Retinal pigment epithelial cell (primary cell): ENCODE results near the gene TMEM164.

Experiments
- DNase-seq: peaks from one replicate; pipeline ENCODE4 v3.0.0-alpha.2; 2010; ENCODE audit warnings: low read depth
- H3K4me3 ChIP-seq: 2 replicates; pipeline ENCODE4 v1.5.1; 2011; ENCODE audit warnings: mild to moderate bottlenecking, low read length, control low read depth, moderate library complexity
- CTCF ChIP-seq: conservative IDR thresholded peaks from 2 replicates; pipeline ENCODE4 v1.5.1; 2011; ENCODE audit warnings: low read depth, low read length, control low read depth, inconsistent platforms

The TMEM164 gene

DNA sequence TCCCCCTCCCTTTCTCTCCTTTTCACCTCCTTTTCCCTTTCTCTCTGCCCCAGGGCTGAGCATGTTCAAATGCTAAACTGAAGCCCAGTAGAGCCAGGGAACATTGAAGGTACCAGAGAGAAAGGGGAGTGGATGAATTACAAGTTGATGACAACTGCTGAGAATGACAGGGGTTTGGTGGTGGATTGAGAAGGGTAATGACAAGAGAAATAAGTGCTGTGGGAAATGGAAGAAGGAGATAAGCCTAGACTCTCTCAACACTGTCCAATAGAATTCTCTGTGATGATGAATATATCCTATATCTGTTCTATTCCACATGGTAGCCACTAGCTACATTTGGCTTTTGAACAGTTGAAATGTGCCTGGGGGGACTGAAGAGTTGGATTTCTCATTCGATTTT is 154.5 kb downstream of the TMEM164 start:
- no peak overlapping the region for H3K4me3 ChIP-seq
- no peak for DNase-seq
- TF ChIP-seq CTCF: no peak

DNA sequence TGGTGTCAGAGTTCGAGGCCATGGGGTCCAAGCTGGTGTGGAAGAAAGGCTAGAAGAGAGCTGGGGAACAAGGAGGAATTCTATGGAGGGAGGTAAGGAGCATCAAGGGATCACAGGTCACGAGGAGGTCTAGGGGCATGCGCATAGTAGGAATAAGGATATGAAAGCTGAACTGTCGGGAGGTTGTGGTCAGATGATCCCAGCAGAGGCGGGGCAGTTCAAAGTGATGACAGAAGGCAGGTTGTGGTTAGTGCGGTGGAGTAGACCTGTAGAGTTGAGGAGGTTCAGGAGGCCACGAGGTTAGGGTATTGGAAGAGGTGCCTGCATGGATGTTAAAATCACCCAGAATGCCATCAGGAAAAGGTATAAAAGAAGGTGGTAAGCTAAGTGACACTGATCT is 156.3 kb downstream of the TMEM164 start:
- H3K4me3 ChIP-seq: no peak overlapping the region
- no peak for TF ChIP-seq CTCF
- DNase-seq: no peak

DNA sequence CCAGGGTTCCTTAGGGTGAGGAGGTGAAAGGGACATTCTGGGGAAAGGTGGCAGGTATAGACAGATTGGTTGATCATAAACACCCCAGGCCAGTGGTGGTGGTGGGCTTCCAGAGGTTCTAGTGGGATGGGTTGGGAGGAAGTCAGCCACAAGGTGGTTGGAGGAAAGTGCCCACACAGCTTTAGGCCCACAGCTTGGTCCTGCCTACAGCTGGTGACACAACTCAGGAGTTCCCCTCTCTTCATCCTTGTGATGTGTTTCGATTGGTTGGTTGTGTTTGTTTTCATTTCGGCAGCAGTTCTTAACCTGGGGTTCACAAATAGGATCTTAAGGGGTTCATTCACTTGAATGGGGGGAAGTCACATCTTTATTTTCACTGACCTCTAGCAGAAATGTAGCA is 157.0 kb downstream of the TMEM164 start:
- no peak overlapping the region for H3K4me3 ChIP-seq
- no peak for TF ChIP-seq CTCF
- no peak for DNase-seq

DNA sequence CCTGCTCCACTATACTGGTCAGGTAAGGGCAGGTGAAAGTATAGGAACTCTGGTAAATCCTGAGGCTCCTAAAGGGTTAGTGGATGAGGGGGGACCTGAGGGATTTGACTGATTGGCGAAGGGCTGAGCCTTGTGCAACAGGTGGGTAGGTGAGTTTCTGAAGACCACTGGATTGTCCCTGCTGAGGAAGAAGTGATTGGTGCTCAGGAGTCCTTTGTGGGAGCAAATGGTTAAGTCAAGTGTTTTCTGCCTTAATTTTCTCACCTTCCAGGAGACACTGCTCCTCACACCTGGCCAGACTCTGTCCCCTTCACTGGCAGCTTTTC is 158.4 kb downstream of the TMEM164 start:
- H3K4me3 ChIP-seq: no peak overlapping the region
- no peak for TF ChIP-seq CTCF

GRCh38 chrX:110162131-110162530 is 159.2 kb downstream of the TMEM164 start:
- H3K4me3 ChIP-seq: no peak overlapping the region
- DNase-seq: no peak
- TF ChIP-seq CTCF: no peak

More for the DNA sequence above, 158.4 kb downstream of the TMEM164 start:
- no peak for DNase-seq

- no peak for DNase-seq
- no peak for TF ChIP-seq CTCF
Observed at GRCh38 chrX:110162867-110163266, 160.0 kb downstream of the TMEM164 start.

DNA sequence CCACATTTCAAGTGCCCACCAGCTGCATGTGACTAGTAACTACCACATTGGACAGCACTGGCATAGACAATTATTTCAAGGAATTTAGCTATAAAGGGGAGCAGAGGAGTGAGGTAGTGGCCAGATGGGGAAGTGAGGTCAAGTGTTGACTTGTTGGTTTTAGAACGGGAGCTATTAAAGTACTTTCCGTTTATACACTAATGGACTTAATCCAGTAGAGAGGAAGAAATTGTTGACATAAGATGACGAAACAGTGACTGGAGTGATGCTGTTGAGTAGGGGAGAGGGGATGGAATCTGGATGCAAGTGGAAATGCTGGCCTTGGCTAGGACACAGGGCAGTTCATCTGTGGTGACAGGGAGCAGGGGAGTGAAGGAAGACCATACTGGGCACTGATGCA is 160.6 kb downstream of the TMEM164 start:
- H3K4me3 ChIP-seq: no peak overlapping the region
- no peak for TF ChIP-seq CTCF
- no peak for DNase-seq

More at GRCh38 chrX:110162867-110163266, 160.0 kb downstream of the TMEM164 start:
- no peak overlapping the region for H3K4me3 ChIP-seq
